Activated CD4-positive, alpha-beta T cell treated with anti-CD3 and anti-CD28 coated beads, Interleukin-2, amount 10 ng/mL, durations not matched to agents 24 days and 14 days (primary cell): Measurements from ENCODE around the gene SYNDIG1L. TPM values are rescaled to one million over a fixed set of nuclear protein-coding genes. Genes with fewer than 3 reads are reported as not detected.

Experiments
- total RNA-seq: library from RNA; stranded (reverse); gene quantifications from 2 replicates; pipeline ENCODE4 v1.2.3, GENCODE V29; 2022

SYNDIG1L gene
- total RNA-seq, 1 donor from 2014 or later = not detected

Other genes starting within 250 kb of the SYNDIG1L start
- not detected in 2 replicates for gene VSX2, start 186.8 kb downstream of the SYNDIG1L start, total RNA-seq
- gene ABCD4, start 123.3 kb downstream of the SYNDIG1L start, total RNA-seq = 42.4 and 42.9 TPM in 2 replicates
- gene VRTN, start 77.7 kb downstream of the SYNDIG1L start, total RNA-seq = not detected in 2 replicates
- 12.3 and 15.5 TPM in 2 replicates for gene NPC2, start 67.1 kb upstream of the SYNDIG1L start, total RNA-seq
- gene ISCA2, start 67.6 kb upstream of the SYNDIG1L start, total RNA-seq = 20.0 and 20.8 TPM in 2 replicates
- gene LTBP2, start 186.0 kb upstream of the SYNDIG1L start, total RNA-seq = 0.05 TPM in 1 of 2 replicates, not detected in the other